ENCODE data around the gene TAF3.

Gene TAF3

DNA sequence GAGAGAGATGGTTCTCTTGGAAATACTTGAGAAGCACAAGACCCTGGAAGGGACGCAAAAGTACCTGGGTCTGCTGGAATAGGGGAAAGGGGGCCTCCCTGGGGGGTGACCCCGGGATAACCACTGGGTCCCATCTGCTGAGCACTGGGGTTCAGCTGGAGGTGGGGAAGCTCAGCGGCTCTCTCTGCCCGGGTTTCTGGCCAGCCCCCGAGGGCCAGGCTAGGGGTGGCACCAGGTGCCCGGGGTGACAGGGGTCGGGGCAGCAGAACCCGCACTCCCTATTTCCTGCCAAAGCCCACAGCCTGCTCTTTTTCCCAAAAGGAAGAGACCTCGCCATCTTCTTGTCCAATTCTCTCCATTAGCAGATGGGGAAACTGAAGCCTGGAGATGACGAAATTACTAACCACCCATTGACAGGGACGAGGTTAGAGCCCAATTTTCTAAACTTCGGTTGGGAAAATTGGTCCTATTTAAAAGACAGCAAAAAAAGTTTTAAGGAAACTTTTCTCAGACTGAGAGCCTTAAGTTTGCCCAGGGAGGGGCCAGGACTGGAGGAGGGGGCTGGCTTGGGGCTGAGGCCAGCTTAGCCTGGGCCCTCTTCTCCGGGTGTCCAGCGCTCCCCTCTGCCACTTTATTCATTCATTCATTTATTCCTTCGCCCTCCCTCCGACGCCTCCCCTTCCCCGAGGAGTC is 218.3 kb downstream of the TAF3 start:
- DNase-seq: no peak

DNA sequence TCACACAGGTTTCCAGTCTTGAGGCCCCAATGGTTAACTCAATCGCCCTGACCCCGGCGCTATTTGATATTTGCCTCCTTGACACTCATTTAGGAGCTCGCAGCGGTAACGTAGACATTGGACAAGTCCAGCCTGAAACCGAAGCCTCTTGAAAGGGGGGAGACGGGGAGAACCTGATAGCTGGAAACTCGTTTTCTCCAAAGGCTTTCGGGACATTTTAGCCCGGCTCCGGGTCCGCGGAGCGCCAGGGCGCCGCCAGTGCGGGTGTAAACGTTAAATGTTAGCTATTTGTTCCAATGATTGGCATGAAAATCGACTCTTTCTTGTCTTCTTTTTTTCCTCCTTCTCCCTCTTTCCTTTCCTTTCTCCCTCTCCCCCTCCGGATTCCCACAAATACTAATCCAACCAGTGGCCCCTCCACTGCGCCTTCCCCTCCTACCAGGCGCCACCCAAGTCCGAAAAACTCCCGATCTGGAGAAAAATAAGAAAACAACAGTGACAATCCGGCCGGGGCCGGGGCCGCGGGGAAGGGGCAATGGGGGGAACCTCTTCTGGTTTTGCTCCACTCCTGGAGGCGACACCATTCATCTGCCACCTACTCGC is 219.0 kb downstream of the TAF3 start:
- DNase-seq: no peak

DNA sequence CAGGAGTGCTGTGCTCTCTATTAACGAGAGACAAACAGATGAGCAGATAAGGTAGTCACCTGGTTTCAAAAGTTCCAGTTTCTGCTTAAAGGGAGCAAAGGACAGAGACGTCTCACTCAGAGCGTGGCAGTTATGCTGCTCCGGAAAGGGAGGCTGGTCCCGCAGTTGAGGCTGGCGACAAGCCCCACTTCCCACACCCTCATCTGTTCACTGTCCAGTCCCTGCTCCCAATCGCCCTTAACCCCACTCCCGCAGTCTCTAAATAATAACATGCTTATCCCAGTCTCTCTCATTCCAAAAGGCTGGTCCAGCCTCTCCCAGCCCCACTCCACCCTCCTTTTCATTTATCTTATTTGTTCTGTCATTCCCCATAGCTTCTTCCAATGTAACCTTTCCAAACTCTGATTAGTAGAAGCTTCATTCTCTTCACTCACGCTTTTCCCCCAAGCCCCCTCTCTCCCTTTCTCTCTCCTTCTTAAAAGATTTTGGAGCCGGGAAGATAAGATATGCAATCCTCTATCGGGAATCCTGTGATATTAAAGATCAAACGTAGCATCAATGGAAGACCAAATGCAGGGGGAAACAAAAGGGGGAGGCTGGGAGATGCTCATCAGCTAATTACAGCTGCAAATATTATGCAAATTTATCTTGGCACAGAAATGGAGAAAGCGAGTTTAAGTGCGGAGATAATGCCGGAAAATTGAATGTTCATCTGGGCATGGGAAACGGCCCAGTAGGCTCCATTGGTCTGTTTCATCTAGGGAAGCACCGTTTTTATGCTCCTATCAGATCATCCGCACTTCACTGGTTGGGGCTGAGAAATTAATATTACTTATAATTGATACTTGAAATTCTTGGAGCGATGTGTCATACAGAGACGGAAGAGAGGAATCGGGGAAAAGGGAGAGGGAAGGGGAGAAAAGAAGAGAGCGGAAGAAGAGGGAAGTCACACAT is 219.9 kb downstream of the TAF3 start:
- no peak for DNase-seq

DNA sequence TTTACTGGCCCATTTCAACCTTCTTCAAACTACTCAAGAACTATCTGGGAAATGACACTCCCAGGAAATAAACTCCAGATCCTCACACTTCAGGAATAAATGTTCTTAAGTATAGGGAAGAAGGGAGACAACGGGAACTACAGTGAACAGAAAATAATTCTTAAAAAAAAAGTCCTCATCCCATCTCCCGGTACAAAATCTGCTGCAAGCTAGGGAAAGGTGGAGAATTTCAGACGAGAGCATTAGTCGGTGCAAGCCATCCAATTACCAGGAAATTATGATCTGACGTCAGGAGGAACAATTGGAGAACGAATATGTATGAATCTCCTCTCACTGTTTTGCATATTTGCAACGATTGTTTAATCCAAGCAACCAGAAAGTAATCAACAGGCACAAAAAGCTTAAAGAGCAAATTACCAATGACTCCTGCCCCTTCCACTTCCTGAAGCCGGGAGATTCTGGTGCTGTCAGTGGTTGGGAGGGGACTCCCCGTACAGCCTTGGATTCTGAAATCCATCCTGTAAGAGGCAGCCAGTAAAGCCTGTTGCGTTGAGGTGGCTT is 221.1 kb downstream of the TAF3 start:
- no peak for DNase-seq

DNA sequence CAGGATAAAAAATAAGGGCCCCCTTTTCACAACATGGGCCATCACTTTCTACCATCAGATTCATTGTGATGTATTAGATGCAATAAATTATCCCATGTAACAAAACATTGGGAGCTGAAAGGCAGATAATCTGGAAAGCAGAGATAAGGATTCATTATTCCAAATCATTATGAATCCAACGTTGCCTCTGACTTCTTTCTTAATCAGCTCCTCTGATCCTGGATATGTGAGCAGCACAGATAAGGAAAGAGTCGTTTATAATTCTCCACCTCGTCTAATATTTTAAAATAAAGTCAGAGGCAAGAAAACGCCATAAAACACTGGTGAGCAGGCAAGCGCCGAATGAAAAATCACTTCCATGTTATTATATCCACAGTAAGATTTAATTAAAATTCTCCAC is 222.3 kb downstream of the TAF3 start:
- no peak for DNase-seq

DNA sequence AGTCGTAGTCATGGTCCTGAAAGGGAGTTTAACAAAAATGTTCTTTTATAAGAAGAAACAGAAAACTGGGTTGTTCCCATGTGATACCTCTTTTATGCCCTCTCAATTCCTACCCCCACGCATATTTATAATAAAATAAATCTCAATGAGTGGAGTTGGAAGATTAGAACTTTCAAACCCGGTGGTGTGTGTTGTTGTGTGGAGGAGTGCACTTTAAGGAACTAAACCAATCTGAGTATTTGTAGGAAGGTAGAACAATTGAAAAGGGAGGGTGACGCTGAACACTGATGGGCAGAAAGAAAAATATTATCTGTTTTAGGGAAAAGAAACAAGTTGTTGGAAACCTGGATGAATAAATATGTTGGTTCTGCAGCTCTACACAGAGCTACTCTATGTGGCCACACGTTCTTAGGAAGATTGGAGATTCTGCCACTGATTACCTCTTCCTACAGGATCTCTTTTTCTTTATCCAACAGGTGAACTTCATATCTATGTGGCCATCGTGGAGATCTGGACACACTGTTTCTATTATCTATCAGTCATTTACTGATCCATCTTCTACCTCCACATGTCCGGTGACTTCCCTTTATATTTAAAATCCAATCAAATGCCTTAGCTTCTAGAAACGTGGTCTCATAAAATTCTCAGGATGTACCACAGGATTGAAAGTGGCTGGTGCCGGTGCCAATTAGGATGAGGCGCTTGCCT is 223.1 kb downstream of the TAF3 start:
- DNase-seq: no peak

DNA sequence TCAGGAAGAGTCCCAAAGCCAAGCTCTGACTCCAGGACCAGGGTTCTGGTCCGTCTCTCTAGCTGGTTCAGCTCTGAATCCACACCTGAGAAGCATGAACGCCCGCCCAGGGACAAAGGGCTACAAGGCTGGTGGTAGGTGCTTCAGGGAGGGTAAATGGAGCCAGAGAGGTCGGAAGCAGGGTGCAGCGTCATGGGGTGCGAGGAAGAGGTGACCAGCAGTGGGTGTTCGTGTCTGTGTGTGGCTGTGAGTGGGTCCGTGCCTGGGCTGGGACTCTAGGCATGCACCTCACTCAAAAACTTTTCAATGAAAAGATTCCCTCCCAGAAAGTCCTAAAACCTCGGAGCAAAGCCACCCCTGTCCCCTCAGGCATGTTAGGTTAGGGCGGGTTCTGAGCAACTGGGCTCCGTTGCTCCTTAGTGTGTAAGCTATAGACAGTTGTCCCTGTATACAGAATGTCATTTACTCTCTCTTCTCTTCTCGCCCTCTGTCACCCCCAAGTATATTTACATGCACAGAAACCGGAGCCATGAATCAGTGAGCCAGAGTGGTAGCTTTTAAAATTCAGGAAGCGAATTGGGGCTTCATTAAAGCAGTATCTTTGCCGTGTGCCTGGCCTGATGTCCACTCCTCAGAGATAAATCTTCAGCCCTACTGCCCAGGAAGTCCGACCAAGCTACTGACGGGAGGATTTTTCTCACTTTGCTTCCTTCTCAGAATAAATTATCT is 223.9 kb downstream of the TAF3 start:
- DNase-seq: no peak

DNA sequence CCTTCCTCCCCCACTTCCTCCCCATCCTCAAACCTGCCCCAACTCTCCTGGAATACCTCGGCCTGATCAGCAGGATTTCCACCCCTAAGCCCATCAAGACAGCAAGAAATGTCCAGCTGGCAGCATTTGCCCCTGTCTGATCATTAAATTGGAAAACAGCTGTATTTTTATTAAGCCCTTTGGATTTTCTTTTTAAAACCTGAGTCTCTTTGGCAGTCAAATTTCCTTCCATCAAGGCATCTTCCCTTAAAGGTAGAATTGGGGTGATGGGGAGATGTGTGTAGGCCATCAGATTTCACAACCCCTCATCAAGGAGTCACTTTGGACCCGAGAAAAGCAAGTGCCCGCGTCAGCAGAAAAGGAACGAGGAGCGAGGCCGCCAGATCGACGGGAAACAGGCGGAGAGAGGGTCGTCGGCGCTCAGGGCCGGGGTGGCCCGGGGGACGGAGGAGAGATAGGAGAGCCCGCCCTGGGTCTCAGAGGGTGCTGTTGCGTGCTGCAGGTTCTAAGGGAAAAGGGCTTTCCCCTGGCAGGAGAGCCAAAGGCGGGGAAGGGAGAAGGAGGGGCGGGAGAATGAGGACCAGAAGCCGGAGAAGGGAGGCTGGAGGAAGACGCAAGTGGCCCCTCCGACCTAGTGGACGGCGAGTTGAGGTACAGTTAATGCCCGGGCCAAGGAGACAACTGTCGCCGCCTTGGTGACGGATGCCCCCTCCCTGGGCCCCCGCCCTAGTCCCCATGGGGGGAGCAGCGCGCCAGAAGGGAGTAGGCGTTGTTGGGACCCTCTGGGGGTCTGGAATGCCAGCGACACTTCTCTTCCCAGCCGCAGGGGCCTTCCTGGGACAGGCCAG is 224.6 kb downstream of the TAF3 start:
- no peak for DNase-seq

DNA sequence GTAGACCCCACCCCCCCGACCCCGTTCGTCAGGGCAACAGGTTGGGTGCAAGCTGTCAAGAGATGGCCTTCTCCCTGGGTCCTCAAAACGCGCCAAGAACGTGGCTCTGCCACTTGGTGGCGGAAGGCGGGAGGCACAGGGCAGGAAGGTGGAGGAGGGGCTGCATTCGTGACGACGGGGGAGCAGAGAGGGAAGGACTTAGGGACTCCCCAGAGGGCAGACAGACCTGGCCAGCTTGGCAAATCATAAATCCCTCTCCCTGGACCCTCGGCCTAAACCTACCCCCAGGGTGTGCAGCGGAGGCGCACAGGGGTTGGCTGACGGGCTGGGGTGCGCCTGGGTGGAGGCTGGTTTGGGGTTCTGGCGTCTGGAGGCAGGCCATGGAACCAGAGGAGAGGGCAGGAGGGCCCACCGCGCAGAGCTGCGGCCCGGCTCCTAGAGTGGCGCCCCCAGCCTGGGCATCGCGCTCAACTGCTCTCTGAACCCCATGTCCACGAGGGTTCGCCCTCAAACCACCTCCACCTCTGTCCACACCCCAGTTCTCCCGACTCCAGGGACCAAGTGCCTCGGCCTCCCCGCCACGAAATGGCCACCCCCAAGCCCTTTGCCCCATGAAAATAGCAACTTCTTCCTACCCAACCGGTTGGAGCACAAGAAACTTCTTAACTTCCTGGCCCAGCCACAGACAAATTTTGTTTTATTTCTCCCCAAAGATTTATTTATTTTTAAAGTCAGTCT is 225.4 kb downstream of the TAF3 start:
- DNase-seq: no peak

DNA sequence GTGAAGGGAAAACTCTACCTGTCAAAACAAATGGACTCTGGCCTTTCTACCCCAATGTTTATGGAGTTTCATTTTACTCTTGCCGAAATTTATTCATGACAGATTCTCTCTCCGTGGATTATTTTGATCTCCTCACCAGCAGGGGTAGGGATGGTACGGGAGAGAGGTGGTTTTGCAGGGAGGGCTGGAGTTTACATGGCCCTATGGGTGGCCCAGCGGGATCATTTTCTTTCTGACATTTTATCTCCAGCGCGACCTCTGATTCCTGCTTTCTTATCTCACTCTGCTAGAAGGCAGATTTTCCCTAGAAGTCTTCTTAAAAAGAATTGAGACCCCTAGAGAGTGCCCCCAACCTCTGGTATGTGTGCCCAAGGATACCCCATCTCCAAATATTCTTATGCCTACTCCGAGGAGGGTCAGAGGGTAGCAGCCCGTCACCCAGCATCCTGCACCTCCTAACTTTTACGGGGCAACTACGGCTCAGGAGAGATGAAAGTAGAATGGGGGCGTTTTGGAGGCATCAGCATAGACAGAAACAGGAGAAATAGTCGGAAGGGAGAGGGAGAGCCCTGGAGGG is 226.1 kb downstream of the TAF3 start:
- no peak for DNase-seq

DNA sequence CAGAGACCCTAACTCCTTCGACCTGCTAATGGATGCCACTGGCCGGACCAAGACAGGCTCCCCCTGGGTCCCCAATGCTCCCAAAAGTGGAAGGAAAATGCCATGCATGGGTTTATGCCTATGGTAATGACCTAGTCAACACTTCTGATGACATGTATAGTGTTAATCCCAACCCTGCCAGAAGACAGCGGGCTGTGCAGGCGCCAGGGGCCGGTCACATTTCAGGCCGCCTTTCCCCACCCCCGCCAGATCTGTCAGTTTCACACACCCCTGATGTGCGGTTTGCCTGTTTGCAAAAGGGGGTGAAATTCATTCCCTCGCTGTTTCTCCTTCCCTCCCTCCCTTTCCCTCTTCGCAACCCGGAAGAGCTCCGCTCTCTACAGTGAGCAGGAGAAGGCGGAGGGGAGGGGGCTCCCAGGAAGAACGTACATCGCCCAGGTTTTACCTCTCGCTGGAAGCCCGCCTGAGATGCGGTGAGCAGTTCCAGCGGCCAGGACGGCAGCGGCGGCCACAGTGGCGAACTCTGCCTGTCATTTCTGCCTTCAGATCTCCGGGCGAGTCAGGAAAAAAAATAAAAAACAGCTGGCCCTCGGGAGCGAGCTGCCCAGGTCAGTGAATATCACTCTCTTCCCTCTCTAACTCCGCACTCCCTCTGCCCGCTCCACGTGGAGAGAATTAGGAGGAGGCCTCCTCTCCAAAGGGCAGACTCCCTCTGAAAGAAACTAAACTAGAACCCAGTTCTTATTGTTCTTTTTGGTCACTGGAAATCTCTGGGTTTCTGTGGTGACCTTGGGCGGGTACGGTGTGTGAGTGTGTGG is 226.8 kb downstream of the TAF3 start:
- DNase-seq: no peak

DNA sequence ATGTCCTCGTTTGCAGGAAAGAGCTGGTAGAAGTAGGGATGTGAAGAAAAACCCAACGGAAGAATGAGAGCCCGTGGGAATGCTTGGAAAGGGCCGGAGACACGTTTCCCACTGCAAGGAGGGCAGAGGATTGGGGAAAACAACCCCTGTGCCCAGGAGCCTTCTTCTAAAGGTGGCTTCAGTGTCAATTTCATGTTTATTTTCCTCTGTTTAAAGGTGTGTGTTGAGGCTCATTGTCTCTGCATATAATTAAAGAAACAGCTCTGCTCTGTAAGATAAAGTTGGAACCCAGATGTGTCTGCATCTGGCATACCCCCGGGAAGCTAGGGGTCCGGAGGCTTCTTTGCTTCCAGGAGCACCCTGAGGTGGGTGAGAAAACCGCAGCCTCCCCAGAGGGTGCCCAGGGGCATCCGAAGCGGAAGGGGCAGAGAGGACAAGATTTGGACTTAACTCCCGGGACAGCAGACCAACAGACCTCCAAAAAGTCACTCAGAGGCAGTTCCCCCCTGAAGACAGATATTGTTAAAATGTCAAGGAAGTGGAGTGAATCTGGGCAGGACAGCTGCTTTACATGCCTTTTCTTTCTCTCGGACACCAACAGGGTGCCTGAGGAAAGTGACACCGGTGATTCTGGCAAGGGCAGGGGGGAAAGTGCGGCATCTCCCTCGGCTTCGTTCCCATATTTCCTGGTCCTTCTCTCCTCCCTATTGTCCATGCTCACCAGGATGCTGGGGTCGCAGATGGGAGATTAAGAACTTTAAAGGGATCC is 227.6 kb downstream of the TAF3 start:
- DNase-seq: no peak

DNA sequence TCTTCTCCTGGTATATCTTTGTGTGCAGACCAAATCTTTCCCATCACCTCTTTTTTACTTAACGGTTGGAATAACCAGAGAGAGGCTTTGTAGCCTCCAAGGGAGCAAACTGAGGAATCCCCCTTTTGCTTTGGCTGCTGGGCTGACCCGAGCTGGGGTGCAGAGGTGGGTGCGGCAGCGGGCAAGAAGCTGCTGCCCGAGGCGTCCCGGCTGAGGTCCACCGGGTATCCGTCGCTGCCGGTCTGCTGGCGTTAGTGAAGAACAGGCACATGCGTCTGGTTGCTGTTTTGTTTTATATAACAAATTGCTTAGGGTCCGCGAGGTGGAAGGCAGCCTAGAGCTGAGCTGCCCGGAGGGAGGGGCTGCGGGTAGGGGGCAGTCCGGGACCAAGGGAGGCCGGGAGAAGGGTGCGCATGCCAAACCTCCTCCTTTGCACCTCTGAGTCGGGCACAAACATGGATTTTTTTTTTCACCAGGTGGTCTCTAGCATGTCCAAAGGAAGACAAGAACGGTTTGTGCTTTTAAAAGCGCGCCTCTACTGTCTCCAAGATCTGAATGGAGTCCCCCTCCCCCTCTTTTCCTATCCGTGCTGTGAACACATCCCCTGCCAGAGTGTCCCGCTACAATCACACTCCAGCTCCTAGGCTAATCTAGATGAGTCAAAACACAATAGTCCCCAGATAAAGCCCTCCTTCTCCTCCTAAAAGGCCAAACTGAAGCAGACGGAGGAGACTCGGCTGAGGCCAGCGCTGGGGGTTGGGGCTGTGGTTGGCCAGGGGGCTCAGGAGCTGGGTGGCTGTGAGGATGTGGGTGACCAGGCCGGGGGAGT is 229.4 kb downstream of the TAF3 start:
- no peak for DNase-seq

DNA sequence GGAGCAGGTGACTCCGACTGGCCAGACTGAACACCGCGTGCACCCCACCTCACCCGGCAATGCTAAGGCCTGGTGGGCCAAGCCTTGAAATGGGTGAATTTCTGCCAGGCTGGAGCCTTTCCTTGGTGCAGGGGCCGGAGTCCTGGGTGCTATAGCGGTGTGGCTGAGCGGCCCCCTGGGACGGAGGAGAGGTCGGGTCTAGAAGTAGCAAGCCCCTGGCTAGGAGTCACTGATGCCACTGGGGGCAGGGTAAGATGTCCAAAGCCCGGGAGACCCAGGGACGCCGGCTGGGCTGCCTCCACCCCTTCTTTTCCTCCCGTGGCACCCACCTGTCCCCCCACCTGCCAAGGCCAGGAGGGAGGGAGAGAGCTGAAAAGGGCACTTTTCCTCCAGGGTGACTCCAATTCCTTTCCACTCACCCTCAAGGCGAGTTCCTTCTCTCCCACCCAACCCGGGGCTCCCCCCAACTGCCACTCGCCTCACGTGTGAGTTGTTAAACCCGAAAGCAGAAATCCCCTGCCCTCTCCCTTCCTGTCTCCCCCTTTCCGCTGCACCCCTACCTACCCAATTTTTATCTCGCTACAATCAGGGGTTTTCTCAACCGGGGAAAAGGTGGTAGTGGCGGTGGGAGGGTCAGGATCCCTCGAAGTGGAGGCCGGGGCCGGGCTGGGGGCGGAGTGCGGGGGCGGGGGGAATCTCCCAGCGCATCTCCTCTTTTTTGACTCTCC is 230.1 kb downstream of the TAF3 start:
- peak; percentile 80 for DNase-seq

DNA sequence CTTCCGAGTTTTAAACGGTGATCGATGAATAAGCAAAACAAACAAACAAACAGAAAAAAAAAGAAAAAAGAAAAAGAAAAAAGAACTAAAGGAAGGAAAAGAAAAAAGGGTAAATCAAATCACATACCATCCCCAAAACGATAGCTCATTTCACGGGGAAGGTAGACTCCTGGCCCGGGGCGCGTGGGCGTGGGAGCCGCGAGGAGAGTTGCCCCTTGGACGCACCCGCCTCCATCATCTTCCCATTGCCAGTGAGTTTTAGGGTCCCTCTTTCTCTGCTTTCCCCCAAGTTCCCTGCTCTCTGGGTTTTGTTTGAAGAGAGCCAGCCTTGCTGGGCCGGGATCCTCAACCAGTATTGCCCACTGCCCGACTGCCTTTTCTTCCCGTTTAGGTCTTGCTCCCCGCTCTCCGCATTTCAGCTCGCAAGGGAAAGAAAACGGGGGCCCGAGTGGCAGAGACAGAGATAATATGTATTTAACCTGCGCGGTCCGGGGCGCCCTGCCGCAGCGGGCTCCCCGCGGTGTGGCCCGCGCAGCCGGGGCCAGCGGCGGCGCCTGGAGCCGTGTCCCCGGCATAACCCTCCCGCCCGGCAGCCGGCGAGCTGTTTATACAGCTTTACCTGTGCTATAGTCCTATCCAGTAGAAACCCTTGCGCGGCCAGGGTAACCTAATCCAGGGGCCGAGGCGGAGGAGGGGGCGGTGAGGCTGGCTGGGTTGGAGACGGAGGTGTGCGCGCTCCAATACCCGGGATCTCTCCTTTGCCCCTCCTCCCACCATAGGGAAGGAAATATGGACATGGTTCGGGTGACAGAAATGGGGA is 230.9 kb downstream of the TAF3 start:
- DNase-seq: no peak
